GM18505 (cell line): ENCODE data around the gene TOB1.

Experiments used
- ATAC-seq: cut with Tn5 transposase; IDR thresholded peaks from one replicate; pipeline ENCODE4 v1.9.1; 2021; ENCODE audit not compliant: unreplicated experiment
- POLR2A ChIP-seq: IDR thresholded peaks from 4 replicates; pipeline ENCODE4 v1.6.1; 2011; ENCODE audit warnings: borderline replicate concordance; ENCODE audit not compliant: insufficient read depth, insufficient read length; ENCODE audit errors: extremely low read depth

The TOB1 gene

DNA sequence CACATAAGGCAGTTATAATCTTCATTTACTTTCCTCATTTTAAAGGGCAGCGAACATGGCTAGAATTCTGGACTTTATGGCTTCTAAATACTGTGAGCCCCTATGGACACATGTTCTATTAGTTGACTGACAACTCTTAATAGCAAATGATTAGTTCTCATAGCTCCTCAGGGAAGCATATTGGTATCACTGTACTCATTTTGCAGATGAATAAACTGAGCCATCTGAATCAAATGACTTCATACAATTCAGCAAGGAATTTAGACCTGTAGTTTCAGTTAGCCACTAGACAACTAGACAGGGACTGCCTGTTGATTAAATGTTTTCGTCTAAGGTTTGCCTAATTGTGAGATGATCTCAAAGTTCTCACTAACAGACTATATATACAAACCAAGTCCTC, 9.7 kb downstream of the TOB1 start:
- no peak for TF ChIP-seq POLR2A
- no peak for ATAC-seq

DNA sequence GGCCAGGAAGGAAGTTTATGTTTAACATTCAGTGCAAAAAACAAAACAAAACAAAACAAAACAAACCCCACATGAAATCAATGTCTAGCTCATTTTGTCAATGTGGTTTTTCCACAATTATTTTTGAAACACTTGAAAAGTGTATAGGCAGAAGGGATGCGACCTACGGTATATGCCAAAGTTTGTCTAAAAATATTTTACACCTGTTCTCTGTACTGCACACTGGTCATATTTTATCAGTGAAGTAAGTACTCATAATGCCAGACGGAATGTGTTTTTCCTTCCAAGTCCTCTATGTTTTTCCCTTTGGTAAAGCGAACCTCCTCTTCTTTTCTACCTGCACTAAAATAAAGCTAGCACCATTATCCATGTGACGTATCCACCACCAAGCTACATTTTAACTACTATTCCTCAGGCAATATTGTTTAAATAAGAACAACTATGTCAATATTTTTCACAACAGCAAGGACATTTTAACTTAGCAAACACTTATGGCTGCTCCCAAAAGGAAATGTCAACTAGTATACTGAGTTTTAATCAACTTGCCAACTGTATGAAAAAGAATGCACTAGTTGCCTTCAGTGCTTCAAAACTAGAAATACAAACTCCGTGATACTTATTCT, 10.3 kb downstream of the TOB1 start:
- ATAC-seq: no peak
- no peak for TF ChIP-seq POLR2A

GRCh38 chr17:50853781-50854180, 12.4 kb downstream of the TOB1 start:
- TF ChIP-seq POLR2A: no peak
- no peak for ATAC-seq

GRCh38 chr17:50853015-50853615, 13.0 kb downstream of the TOB1 start:
- no peak for ATAC-seq
- TF ChIP-seq POLR2A: no peak

- no peak for TF ChIP-seq POLR2A
- no peak for ATAC-seq
Measured at GRCh38 chr17:50850640-50851039, 15.5 kb downstream of the TOB1 start.

DNA sequence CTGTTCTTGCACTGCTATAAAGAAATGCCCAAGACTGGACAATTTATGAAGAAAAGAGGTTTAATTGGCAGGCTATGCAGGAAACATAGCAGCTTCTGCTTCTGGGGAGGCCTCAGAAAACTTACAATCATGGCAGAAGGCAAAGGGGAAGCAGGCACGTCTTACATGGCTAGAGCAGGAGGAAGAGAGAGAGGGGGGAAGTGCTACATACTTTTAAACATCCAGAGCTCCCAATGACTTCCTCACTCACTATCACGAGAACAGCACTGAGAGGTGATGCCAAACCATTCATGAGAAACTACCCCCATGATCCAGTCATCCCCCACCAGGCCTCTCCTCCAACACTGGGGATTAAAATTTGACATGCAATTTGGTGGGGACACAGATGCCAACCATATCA, 17.4 kb downstream of the TOB1 start:
- ATAC-seq: no peak
- no peak for TF ChIP-seq POLR2A

GRCh38 chr17:50848039-50848438, 18.1 kb downstream of the TOB1 start:
- no peak for TF ChIP-seq POLR2A
- ATAC-seq: no peak

- TF ChIP-seq POLR2A: no peak
- ATAC-seq: no peak
Measured at GRCh38 chr17:50847566-50847965, 18.6 kb downstream of the TOB1 start.

DNA sequence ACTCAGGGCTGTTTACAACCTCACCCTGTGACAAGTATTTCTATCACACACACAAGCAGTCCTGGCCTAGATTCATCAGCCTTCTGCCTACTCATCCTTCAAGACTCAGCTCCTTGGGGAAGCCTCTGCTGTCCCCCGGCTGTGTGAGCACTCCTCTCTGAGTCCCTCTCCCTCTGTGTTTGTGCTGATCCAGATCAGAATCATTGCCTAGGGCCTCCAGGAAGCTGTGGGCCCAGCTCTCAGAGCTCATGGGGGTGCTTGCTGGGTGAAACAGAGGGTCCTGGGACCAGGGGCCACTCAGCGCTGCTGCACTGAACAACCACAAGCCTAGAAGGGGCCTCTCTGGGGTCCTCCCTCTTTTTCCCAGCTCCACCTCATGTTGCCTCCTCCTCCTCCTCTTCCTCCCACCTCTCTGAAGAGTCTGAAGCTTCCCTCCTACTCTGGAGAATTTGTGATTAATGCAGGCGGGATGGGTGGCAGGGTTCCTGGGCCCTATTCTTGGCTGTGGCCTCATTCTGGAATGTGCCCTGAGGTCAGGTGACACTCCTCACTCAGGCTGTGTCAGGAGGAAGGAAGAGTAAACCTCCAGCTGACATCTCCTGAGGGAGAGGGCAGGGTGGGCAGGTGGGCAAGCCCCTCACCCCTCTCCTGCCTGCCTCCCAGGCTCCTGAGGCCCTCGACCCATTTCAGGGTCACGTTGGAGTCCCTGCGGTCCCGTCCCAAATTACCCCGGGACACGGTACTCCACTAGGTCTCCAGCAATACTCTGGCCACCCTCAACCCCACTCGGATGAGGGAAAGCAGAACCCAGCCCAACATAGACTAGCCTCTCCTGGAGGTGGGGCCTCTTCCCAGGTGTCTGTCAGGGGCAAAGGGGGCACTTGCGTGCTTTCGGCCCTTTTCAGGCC, 20.7 kb downstream of the TOB1 start:
- ATAC-seq: no peak
- TF ChIP-seq POLR2A: no peak

DNA sequence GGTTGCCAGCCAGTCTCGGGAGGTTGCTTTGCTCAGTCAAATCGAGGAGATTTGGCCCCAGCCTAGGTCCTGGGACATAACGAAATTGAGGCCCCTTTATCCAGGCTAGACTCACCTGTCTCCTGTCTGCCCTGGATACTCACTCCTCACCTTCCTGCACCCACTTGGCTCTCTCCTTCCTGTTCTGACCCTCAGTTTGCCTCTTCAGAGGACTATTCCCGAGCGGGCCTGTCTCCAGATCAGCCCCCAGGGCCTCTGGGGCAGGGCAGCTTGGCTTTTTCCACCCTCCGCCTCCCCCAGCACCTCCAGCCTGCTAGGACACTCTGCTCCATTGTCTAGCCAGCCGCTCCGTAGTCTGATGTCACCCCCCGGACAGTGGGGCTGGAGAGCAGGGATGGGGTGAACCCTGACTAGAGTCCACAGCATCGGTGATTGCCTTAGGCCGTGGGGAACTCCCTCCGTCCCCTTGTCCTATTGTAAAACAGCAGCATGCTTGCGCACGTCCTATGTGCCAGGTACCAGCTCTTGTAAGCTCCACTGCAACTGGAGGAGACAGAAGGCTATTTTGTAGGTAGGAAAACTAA, 21.9 kb downstream of the TOB1 start:
- ATAC-seq: no peak
- TF ChIP-seq POLR2A: no peak

GRCh38 chr17:50843150-50843905, 22.8 kb downstream of the TOB1 start:
- ATAC-seq: no peak

DNA sequence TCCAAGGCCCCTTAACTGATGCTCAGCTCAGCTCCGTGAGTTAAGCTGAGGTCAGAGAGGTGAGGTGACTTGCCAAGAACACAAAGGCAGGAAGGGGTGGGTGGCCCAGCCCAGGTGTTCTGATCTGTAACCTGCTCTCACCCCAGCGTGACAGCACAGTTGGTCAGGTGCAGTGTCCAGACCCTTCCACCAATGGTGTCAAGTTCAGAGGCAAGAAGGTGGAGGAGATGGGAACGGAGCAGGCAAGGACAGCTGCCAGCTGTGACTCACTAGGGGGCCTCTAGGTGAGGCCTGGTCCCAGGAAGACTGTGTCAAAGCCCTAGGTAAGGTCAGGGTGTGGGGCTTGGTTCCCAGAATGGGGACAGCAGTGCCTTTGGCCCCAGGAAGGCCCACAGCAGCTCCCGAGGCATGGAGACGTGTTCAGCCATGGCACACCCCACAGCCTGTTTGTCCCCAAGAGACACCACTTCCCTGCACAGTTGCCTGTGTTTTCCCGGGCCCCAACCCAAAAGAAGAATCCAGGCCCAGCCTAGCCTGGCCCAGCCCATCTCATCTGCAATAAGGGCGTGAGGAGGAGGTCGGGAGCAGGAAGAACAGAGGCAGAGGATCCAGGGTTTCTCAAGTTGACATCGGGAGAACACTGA, 23.5 kb downstream of the TOB1 start:
- no peak for TF ChIP-seq POLR2A
- no peak for ATAC-seq

More at GRCh38 chr17:50843150-50843905, 22.8 kb downstream of the TOB1 start:
- no peak for TF ChIP-seq POLR2A
